HL-60 (cell line): Measurements from ENCODE around the gene TRIM68.

ENCODE experiments used
- POLR2AphosphoS5 ChIP-seq: IDR thresholded peaks from 2 replicates; pipeline ENCODE4 v1.6.1; 2012; ENCODE audit warnings: low read depth
- SPI1 ChIP-seq: IDR thresholded peaks from 2 replicates; pipeline ENCODE4 v1.6.1; 2012; ENCODE audit warnings: low read depth, mild to moderate bottlenecking, borderline replicate concordance
- TF ChIP-seq, protein P1 (sequence below): IDR thresholded peaks from one replicate; pipeline ENCODE4 v1.5.1; 2011; ENCODE audit warnings: low read length, control low read depth, inconsistent platforms; ENCODE audit not compliant: insufficient read depth
- TF ChIP-seq, protein P2 (sequence below): IDR thresholded peaks from 2 replicates; pipeline ENCODE4 v1.6.1; 2012; ENCODE audit warnings: low read depth; ENCODE audit not compliant: insufficient replicate concordance

DNA sequence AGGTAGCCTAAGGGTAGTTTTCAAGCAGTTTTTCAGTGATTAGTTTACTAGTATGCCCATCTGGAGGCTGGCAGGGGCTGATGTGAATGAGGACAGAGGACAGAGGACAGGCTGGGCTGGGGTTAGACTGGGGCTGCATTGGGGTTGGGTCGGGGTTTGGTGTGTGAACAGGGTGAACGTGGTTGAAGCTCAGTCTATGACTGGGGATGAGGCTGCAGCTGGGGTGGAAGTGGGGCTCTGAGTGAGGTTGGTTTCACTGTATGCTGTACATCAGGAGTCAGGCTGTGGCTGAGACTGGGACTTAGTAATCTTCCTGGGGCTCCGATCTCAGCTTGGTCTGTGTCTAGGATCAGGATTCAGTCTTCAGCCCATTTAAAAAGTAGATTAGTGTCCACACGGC, 36.2 kb upstream of the TRIM68 start:
- TF ChIP-seq, protein P1, sequence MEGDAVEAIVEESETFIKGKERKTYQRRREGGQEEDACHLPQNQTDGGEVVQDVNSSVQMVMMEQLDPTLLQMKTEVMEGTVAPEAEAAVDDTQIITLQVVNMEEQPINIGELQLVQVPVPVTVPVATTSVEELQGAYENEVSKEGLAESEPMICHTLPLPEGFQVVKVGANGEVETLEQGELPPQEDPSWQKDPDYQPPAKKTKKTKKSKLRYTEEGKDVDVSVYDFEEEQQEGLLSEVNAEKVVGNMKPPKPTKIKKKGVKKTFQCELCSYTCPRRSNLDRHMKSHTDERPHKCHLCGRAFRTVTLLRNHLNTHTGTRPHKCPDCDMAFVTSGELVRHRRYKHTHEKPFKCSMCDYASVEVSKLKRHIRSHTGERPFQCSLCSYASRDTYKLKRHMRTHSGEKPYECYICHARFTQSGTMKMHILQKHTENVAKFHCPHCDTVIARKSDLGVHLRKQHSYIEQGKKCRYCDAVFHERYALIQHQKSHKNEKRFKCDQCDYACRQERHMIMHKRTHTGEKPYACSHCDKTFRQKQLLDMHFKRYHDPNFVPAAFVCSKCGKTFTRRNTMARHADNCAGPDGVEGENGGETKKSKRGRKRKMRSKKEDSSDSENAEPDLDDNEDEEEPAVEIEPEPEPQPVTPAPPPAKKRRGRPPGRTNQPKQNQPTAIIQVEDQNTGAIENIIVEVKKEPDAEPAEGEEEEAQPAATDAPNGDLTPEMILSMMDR: no peak
- TF ChIP-seq POLR2AphosphoS5 (no peak), SPI1 (no peak)
- TF ChIP-seq, protein P2, sequence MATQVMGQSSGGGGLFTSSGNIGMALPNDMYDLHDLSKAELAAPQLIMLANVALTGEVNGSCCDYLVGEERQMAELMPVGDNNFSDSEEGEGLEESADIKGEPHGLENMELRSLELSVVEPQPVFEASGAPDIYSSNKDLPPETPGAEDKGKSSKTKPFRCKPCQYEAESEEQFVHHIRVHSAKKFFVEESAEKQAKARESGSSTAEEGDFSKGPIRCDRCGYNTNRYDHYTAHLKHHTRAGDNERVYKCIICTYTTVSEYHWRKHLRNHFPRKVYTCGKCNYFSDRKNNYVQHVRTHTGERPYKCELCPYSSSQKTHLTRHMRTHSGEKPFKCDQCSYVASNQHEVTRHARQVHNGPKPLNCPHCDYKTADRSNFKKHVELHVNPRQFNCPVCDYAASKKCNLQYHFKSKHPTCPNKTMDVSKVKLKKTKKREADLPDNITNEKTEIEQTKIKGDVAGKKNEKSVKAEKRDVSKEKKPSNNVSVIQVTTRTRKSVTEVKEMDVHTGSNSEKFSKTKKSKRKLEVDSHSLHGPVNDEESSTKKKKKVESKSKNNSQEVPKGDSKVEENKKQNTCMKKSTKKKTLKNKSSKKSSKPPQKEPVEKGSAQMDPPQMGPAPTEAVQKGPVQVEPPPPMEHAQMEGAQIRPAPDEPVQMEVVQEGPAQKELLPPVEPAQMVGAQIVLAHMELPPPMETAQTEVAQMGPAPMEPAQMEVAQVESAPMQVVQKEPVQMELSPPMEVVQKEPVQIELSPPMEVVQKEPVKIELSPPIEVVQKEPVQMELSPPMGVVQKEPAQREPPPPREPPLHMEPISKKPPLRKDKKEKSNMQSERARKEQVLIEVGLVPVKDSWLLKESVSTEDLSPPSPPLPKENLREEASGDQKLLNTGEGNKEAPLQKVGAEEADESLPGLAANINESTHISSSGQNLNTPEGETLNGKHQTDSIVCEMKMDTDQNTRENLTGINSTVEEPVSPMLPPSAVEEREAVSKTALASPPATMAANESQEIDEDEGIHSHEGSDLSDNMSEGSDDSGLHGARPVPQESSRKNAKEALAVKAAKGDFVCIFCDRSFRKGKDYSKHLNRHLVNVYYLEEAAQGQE: no peak
